ENCODE data around the gene PTCHD4.

Gene PTCHD4

DNA sequence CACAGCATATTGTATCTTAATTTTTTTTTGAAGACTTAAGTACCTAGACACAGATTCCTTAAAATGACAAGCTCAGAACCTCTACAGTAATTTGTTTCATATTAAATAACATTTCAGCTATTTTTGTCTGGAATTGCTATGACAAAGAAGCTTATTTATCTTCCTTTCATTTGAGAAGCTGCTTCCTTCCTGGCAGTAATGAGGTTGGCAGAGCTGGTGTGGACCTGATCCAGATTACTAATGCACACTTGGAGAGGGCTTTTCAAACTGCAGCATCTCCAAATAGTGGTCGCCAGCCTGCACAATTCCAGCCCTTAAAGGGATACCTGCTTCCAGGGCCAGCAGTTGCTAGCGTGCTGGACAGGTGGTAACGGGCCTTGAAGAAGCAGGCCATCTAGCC is 12.1 kb downstream of the PTCHD4 start:
- TF ChIP-seq, protein P1, sequence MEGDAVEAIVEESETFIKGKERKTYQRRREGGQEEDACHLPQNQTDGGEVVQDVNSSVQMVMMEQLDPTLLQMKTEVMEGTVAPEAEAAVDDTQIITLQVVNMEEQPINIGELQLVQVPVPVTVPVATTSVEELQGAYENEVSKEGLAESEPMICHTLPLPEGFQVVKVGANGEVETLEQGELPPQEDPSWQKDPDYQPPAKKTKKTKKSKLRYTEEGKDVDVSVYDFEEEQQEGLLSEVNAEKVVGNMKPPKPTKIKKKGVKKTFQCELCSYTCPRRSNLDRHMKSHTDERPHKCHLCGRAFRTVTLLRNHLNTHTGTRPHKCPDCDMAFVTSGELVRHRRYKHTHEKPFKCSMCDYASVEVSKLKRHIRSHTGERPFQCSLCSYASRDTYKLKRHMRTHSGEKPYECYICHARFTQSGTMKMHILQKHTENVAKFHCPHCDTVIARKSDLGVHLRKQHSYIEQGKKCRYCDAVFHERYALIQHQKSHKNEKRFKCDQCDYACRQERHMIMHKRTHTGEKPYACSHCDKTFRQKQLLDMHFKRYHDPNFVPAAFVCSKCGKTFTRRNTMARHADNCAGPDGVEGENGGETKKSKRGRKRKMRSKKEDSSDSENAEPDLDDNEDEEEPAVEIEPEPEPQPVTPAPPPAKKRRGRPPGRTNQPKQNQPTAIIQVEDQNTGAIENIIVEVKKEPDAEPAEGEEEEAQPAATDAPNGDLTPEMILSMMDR (IDR thresholded peaks at IDR 0.05; ENCODE audit: borderline replicate concordance, insufficient read depth, low read depth, low read length), result no peak

DNA sequence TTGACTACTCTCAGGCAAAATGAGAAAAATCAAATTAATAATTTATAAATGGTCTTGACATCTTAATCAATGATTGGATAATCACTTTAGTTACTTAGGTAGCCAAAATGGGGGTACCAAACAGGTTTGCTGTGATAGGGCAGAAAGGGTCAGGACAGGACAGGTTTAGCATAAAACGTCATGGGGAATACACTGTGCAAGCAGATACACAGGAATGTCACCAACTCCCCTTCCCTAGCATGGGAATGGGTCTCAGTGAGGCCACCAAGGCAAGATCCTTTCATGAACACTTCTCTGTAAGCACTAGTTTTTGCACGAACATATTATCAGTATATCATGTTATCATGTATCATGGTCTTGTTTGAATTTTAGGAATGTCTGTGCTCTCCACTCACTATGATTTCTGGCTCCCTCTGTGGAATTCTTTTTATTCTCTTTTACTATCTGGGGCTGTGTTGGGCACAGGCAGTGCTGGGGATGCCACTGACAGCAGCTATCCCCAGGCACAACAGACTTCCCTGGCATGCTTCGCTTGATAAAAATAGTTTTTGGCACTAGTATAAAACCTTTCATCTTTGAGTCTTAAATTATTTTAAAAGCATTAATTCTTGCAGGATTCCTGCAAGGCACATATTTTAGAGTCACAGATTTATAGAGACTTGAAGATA is 18.3 kb downstream of the PTCHD4 start:
- H3K4me3 ChIP-seq (ENCODE audit: low read depth, low read length), result no peak overlapping the region
- TF ChIP-seq, protein P1 (IDR thresholded peaks at IDR 0.05; ENCODE audit: borderline replicate concordance, insufficient read depth, low read depth, low read length), result no peak

More for the DNA sequence above, 12.1 kb downstream of the PTCHD4 start:
- no peak overlapping the region for H3K4me3 ChIP-seq (ENCODE audit: low read depth, low read length)

DNA sequence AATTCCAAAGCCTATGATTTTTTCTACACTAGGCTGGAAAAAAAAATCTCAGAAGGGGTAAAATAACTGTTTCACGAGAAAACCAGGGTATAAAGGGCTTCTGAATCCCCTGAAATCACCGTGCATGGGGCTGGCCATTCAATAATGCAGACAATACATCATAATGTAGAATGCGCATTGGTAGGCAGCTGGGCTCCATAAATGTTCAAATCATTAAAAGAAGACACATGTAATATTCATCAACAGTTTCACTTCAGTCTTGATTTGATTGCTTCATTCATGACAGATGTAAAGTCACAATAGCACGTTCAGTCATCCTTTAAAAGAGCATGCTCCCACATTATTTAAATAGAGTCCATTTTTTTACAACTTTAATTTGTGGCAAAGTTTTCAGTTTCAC is 20.5 kb downstream of the PTCHD4 start:
- TF ChIP-seq, protein P1 (IDR thresholded peaks at IDR 0.05; ENCODE audit: borderline replicate concordance, insufficient read depth, low read depth, low read length), result no peak
- H3K4me3 ChIP-seq (ENCODE audit: low read depth, low read length), result no peak overlapping the region

DNA sequence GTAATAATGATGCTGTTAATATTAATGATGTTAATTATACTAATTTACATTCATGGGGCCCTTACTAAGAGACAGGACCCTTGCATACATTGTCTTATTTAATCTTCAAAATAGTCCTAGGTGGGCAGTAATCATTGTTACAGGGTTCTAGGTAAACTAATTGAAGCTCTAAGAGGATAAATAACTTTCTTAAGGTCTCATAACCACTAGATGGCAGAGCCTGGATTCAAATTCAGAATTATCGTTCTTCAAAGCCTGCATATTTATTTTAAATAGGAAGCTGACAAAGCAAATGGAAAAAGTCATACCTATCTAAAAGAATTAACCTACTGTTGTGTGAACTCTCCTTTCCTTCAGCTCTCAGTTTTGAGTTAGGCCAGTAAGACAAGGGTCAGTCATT is 23.5 kb downstream of the PTCHD4 start:
- TF ChIP-seq, protein P1 (IDR thresholded peaks at IDR 0.05; ENCODE audit: borderline replicate concordance, insufficient read depth, low read depth, low read length), result no peak
- no peak overlapping the region for H3K4me3 ChIP-seq (ENCODE audit: low read depth, low read length)

DNA sequence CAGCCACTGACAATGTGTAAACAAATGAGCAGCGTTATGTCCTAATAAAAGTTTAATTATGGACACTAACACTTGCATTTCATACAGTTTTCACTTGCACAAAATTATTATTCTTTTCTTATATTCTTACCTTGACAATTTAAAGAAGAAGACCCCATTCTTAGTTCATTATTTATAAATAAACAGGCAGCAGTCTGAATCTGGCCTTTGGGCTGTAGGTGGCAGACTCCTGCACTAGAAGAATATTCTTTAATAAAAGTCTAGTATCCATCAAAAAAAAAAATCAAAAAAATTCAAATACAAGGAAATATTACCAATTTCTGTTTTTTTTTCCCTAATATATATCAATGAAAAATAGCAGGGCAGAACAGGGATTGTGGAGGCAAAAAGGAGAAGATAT is 24.8 kb downstream of the PTCHD4 start:
- no peak overlapping the region for H3K4me3 ChIP-seq (ENCODE audit: low read depth, low read length)
- TF ChIP-seq, protein P1 (IDR thresholded peaks at IDR 0.05; ENCODE audit: borderline replicate concordance, insufficient read depth, low read depth, low read length), result no peak

DNA sequence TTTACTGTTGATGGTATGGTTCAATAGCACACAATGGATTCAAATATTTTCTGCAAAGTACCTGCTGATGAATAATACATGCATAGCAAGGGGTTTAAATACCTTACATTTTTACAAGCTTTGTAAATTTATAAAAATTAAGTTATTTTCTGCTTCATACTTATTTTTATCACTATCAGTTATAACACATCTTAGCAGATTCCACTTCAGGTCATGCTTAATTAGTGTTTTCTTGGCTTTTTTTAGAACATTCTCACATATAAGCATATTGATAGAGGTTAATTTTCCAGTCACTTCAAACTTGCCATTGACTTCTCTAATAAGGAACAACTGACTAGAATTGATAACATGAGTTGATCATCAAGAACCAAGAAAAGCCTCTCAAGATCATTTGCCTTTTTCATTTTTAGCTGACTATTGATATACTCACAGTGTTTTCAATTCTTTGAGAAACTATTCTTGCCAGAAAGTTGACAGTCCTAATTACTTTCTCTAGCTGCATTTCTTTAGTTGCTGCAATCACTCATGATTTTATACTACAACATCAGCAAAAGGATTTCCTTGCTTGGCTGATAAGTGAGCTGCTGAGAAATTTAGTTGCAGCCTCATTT is 25.8 kb downstream of the PTCHD4 start:
- TF ChIP-seq, protein P1 (IDR thresholded peaks at IDR 0.05; ENCODE audit: borderline replicate concordance, insufficient read depth, low read depth, low read length), result no peak
- H3K4me3 ChIP-seq (ENCODE audit: low read depth, low read length), result no peak overlapping the region

DNA sequence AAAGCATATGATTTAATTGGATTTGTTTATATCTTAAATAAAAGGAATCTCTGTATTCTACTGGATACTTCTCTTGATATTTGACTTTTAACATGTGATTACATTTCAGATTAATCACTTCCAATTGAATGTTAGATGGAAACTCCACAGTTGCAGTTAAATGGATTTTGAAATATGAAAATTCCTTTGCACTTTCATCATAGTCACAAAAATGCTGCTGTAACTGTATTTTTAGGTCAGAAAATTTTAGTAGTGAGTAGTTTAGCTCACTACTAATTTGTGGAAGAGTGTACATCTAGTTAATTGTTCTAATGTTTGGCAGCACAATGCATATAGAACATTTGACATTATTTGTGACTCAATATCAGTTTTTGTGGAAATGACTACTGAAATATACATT is 26.8 kb downstream of the PTCHD4 start:
- no peak overlapping the region for H3K4me3 ChIP-seq (ENCODE audit: low read depth, low read length)
- TF ChIP-seq, protein P1 (IDR thresholded peaks at IDR 0.05; ENCODE audit: borderline replicate concordance, insufficient read depth, low read depth, low read length), result no peak

All from GM12875 (cell line).